ENCODE data around the gene ANKRD30B.
"Not testable (repeated sequence)": the region's sequence is repeated elsewhere in the genome, so short reads cannot be mapped to it uniquely, and the experiment has no call there.

ANKRD30B gene

DNA sequence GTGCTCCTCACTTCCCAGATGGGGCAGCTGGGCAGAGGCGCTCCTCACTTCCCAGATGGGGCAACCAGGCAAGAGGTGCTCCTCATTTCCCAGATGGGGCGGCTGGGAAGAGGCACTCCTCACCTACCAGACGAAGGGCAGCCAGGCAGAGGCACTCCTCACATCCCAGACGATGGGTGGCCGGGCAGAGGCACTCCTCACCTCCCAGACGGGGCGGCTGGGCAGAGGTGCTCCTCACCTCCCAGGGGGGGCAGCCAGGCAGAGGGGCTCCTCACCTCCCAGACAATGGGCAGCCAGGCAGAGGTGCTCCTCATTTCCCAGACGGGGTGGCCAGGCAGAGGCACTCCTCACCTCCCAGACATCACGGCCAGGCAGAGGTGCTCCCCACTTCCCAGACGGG is 110.5 kb downstream of the ANKRD30B start:
- not testable (repeated sequence) for DNase-seq

DNA sequence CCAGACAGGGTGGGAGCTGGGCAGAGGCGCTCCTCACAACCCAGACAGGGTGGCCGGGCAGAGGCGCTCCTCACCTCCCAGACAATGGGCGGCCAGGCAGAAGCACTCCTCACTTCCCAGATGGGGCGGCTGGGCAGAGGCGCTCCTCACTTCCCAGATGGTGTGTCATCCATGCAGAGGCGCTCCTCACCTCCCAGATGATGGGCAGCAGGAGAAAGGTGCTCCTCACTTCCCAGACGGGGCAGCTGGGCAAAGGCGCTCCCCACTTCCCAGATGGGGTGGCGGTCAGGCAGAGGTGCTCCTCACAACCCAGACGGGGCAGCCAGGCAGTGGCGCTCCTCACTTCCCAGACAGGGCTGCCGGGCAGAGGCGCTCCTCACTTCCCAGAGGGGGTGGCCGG is 112.0 kb downstream of the ANKRD30B start:
- not testable (repeated sequence) for DNase-seq

DNA sequence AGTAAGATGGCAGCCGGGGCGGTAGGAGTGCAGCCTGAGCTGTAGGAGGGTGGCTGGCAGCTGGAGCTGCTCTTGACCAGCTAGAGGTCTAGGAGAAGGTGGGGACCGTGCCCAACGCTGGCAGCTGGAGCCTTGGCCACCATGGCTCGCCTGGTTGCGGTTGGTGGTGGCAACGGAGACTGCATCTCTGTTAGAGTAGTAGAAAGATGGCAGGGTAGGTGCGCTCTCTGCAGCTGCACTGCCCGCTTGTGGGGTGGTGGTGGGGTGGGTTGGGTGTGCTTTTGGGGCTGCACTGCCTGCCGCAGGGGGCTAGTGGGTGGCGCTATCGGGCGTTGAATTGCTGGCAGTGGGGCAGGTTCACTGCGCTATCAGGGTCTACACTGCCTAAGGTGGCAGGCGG is 118.5 kb downstream of the ANKRD30B start:
- DNase-seq: not testable (repeated sequence)

DNA sequence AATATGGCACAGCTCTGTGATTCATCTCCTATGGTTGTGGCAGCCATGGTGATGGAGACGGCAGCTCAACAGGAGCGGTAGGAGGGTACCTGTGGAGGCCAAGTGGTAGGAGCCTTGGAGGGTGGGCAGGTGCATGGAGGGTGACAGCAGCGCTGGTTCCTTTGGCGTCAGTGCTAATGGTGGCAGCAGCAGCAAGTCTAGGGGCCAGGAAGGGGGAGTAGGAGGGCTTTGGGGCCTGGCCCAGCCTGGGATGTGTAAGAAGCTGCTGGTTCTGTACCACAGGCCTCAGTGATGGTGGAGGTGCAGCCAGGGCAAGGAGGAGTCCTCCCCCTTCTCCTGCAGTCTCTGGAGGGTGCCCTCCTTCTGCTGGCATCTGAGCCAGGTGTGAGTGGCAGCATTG is 120.0 kb downstream of the ANKRD30B start:
- not testable (repeated sequence) for DNase-seq

DNA sequence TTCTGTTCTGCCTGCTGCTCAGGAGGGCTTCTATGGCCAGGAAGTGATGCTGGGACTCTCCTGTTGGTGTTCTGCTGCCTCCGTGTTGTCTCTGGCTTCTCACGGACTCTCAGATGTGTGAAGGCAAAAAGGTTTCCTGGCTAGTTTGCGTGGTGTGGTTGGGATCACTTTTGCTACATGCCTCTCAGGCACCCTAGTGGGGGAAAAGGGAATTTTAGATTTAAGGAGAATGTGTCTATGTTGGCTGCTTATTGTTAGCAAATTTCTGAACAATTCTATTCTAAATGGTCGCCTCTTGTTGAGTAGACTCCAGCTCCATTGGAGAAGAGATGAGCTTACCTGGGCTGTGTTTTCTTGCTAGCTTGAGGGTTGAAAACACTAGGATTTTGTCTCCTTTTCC is 120.9 kb downstream of the ANKRD30B start:
- DNase-seq: not testable (repeated sequence)

DNA sequence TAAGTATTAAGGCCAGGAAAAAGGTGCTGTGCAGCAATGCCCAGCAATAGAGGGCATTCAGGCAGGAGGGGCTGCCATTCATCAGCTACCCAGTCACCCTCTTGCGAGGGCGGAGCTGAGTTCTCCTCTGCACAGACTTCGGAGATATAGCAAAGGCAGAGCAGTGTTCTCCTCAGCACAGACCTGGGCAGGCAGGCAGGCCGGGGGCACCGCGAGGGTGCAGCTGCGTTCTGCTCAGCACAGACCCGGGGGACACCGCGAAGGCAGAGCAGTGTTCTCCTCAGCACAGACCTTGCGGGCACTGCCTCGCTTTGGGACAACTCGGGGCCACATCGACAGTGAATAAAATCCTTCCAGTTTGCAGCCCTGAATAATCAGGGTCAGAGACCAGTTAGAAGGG is 130.9 kb downstream of the ANKRD30B start:
- not testable (repeated sequence) for DNase-seq

DNA sequence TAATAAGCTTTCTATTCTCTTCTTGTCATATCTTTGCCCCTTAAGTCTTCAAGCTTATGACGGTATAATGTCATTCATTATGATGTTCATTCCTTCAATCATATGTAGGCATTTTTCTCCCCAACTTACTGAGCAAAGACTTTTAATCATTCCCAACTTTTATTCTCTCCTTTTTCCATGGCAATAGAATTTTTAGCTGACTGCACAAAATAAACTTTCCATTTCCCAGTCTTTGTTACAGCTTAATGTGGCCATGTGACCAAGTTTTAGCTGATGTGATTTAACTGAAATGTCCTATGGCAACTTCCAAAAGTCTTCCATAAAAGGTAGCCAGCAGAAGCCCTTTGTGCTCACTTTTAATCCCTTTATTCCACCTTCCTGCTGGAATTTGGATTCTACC is 152.5 kb downstream of the ANKRD30B start:
- no peak for DNase-seq

Data from stimulated activated CD4-positive, alpha-beta T cell treated with anti-CD3 and anti-CD28 coated beads, Interleukin-2, amount 100 ng/mL, for 24 hours (primary cell).